CD8-positive, alpha-beta memory T cell (primary cell): Measurements from ENCODE around the gene FAM110A. TPM values are rescaled to one million over a fixed set of nuclear protein-coding genes. Genes with fewer than 3 reads are reported as not detected.
"Not testable (repeated sequence)": the region's sequence is repeated elsewhere in the genome, so short reads cannot be mapped to it uniquely, and the experiment has no call there.

Experiments used
- CTCF ChIA-PET: fragments of 350-600 bp; sonication (Branson Sonifier 250); formaldehyde crosslinking; loops from one replicate; lab custom pipeline; 2021; ENCODE audit warnings: antibody characterized with exemption; lab: Charles Lee
- POLR2A ChIA-PET: fragments of 350-600 bp; sonication (Branson Sonifier 250); formaldehyde crosslinking; loops from one replicate; lab custom pipeline; 2021; ENCODE audit warnings: antibody characterized with exemption; lab: Charles Lee
- DNase-seq, 5 donors: peaks; one replicate each; pipeline versions ENCODE4 v3.0.0 to v3.0.0-alpha.2; 2020 to 2022; ENCODE audit warnings: mixed read lengths in 1 of 5
- H3K27ac ChIP-seq: one replicate; pipeline ENCODE4 v1.7.0; 2013; ENCODE audit warnings: low read depth, mild to moderate bottlenecking, low read length, moderate library complexity
- H3K27me3 ChIP-seq: 2 replicates; pipeline ENCODE4 v1.7.0; 2013; ENCODE audit warnings: low read length, mild to moderate bottlenecking; ENCODE audit not compliant: insufficient read depth, poor library complexity, severe bottlenecking
- H3K36me3 ChIP-seq: 2 replicates; pipeline ENCODE4 v1.7.0; 2013; ENCODE audit warnings: mild to moderate bottlenecking, low read length, moderate library complexity; ENCODE audit not compliant: insufficient read depth
- H3K4me1 ChIP-seq: 2 replicates; pipeline ENCODE4 v1.7.0; 2013; ENCODE audit warnings: mild to moderate bottlenecking, low read length, moderate library complexity; ENCODE audit not compliant: insufficient read depth
- H3K4me3 ChIP-seq: 2 replicates; pipeline ENCODE4 v1.7.0; 2013; ENCODE audit warnings: mild to moderate bottlenecking, low read length
- H3K9me3 ChIP-seq: 2 replicates; pipeline ENCODE4 v1.7.0; 2013; ENCODE audit warnings: mild to moderate bottlenecking, low read length
- H3K27ac Mint-ChIP-seq, 8 donors: one replicate each; pipeline ENCODE4 v1.8.0; 2020 to 2021; ENCODE audit warnings: mixed read lengths in 8 of 8, mild to moderate bottlenecking in 6 of 8, inconsistent platforms in 3 of 8, moderate library complexity in 3 of 8
- H3K27me3 Mint-ChIP-seq, 2 donors: one replicate each; pipeline ENCODE4 v1.8.0; 2020 to 2021; ENCODE audit warnings: mixed read lengths in 2 of 2, mild to moderate bottlenecking in 1 of 2, moderate library complexity in 1 of 2
- H3K36me3 Mint-ChIP-seq, 3 donors: one replicate each; pipeline ENCODE4 v1.8.0; 2020 to 2021; ENCODE audit warnings: mixed read lengths in 3 of 3, inconsistent platforms in 1 of 3, mild to moderate bottlenecking in 1 of 3
- H3K4me1 Mint-ChIP-seq, 3 donors: one replicate each; pipeline ENCODE4 v1.8.0; 2020 to 2021; ENCODE audit warnings: mixed read lengths in 3 of 3, inconsistent platforms in 1 of 3, mild to moderate bottlenecking in 1 of 3
- H3K4me3 Mint-ChIP-seq, 7 donors: one replicate each; pipeline ENCODE4 v1.8.0; 2020 to 2021; ENCODE audit warnings: mixed read lengths in 7 of 7, mild to moderate bottlenecking in 6 of 7, moderate library complexity in 4 of 7, inconsistent platforms in 2 of 7
- H3K9me3 Mint-ChIP-seq, 5 donors: one replicate each; pipeline ENCODE4 v1.8.0; 2020 to 2022; ENCODE audit warnings: mixed read lengths in 5 of 5, mild to moderate bottlenecking in 3 of 5, moderate library complexity in 2 of 5, inconsistent platforms in 1 of 5
- polyA plus RNA-seq: library from polyadenylated mRNA; unstranded; fragments of 300-500 nt; fragmentation: Illumina TruSeq; gene quantifications from one replicate; pipeline ENCODE4 v1.2.3, GENCODE V29; 2021
- total RNA-seq, 2 experiments: library from RNA; stranded (reverse); gene quantifications; one replicate each; pipeline ENCODE4 v1.2.3, GENCODE V29; 2021

Gene FAM110A
- total and polyA plus RNA-seq, 3 experiments from 2014 or later, result 13.3 to 15.0 (median 14.9) TPM

DNA sequence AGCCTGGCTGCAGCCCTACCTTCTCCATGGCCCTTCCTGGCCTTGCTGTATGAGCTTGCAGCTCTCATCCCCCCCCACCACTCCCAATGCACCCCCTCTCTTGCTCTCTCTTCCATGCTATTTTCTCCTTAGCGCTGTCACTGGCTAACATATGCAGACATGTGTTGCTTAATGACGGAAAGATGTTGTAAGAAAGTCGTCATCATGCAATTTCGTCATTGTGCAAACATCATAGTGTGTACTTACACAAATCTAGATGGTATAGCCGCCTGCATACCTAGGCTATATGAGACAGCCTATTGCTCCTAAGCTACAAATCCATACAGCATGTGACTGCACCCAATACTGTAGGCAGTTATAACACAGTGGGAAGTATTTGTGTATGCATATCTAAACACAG lies 55.6 kb downstream of the FAM110A start:
- H3K4me1 ChIP-seq, result no peaks in the 10 kb centered on the region
- no peaks in the 10 kb centered on the region for H3K9me3 ChIP-seq
- no peak for DNase-seq
- no peaks in the 10 kb centered on the region for H3K36me3 ChIP-seq
- Mint-ChIP-seq H3K4me3 (no peak overlapping the region), H3K9me3 (peaks cover 0 to 2% (median 0%) of the 10 kb centered on the region in 5 donors), H3K4me1 (peaks cover 0 to 3% (median 0%) of the 10 kb centered on the region in 3 donors), H3K27me3 (peaks cover 7 to 19% of the 10 kb centered on the region in 2 donors), H3K36me3 (no peaks in the 10 kb centered on the region), H3K27ac (no peak overlapping the region)
- no peak overlapping the region for H3K4me3 ChIP-seq
- no peaks in the 10 kb centered on the region for H3K27me3 ChIP-seq
- POLR2A ChIA-PET, result no interaction called here
- CTCF ChIA-PET, result interaction anchor here (1.1 kb wide), 1 partner anchor 67 kb away, joined by 3 read pairs; no protein-coding TSS in a partner anchor
- no peak overlapping the region for H3K27ac ChIP-seq

DNA sequence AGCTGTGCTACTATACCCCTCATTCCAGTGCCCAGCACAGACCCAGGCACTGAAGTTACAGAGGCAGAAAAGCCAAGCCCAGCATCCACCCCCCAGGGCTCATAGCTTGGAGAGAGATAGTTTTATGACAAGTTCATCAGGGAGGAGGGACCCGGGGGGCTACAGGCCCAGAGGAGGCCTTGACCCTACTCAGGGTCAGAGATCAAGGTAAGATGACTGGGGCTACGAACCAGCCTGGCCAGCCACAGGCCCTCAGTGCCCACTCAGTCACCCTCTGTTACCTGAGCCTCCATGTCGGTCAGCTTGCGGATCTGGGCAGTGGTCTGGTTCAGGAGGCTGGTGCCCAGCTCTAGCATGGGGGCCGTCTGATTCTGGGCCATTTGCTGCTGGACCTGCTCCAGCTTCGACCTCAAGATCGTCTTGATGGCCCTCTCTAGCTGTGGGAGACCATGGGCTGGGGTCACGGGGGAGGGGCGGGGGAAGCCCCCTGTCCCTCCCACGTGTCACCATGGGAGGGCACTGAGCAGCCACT lies 56.5 kb downstream of the FAM110A start:
- Histone ChIP-seq H3K9me3 (no peaks in the 10 kb centered on the region), H3K27ac (no peak overlapping the region), H3K4me1 (no peaks in the 10 kb centered on the region), H3K27me3 (no peaks in the 10 kb centered on the region), H3K36me3 (no peaks in the 10 kb centered on the region), H3K4me3 (no peak overlapping the region)
- H3K4me3 Mint-ChIP-seq, result no peak overlapping the region
- H3K27me3 Mint-ChIP-seq, result peaks cover 7 to 15% of the 10 kb centered on the region in 2 donors
- ChIA-PET POLR2A (no interaction called here), CTCF (interaction anchor here (1.1 kb wide), 1 partner anchor 66 kb away, joined by 3 read pairs; no protein-coding TSS in a partner anchor)
- no peaks in the 10 kb centered on the region for H3K36me3 Mint-ChIP-seq
- peak in 1 of 5 donors; percentile 23 for DNase-seq
- H3K9me3 Mint-ChIP-seq, result peaks cover 0 to 2% (median 0%) of the 10 kb centered on the region in 5 donors
- H3K27ac Mint-ChIP-seq, result peak overlapping the region in 1 of 8 donors; percentile 42
- peaks cover 0 to 3% (median 0%) of the 10 kb centered on the region in 3 donors for H3K4me1 Mint-ChIP-seq

DNA sequence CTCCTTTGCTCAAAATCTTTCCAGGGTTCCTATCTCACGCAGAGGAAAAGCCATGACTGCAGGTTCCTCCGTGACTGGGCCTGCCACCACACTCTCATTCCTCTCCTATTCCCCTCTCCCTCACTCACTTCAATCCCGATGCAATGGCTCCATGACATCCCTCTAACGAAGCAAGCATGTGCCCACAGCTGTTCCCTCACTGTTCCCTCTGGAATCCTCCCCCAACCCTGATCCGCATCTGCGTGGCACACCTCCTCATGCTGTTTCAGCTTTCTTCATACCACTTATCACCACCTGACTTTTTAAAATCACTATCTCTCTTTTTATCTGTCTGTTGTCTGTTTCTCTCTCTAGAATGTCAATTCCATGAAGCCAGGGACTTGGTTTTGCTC lies 57.1 kb downstream of the FAM110A start:
- Mint-ChIP-seq H3K27me3 (peaks cover 7 to 18% of the 10 kb centered on the region in 2 donors), H3K36me3 (no peaks in the 10 kb centered on the region), H3K4me1 (no peaks in the 10 kb centered on the region), H3K9me3 (peaks cover 0 to 2% (median 0%) of the 10 kb centered on the region in 5 donors), H3K4me3 (no peak overlapping the region), H3K27ac (no peak overlapping the region)
- no peak for DNase-seq
- CTCF ChIA-PET, result no interaction called here
- no peaks in the 10 kb centered on the region for H3K9me3 ChIP-seq
- H3K27me3 ChIP-seq, result no peaks in the 10 kb centered on the region
- H3K27ac ChIP-seq, result no peak overlapping the region
- no peaks in the 10 kb centered on the region for H3K4me1 ChIP-seq
- H3K36me3 ChIP-seq, result no peaks in the 10 kb centered on the region
- H3K4me3 ChIP-seq, result no peak overlapping the region
- POLR2A ChIA-PET, result no interaction called here

DNA sequence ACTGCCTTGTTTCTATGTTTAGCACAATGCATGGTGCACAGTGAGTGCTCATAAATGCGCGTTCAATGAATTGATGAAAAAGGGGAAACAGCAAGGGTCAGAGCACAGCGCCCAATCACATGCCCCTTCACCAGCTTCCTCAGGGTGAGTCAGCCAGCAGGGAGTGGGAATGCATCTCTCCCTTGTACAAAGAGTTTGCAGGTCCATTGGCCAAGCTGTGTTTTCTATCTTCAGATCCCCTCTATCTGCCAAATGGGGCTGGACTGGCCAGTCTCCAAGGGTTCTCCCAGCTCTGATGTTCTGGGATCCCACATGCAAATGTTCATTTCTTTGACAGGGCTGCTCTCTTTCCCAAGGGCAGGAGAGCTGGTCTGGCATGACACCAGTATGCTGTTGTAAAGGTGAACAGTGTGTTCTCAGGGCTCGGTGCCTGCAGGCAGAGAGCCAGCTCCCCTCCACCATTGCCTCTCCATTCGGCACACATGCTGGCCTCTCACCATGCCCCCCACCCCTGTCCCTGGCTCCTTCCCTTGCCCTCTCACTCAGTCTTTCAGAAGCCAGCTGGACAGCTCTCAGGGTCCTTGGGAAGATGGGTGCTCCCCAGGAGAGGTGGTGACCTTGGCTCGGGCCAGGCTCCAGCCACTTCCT lies 57.7 kb downstream of the FAM110A start:
- H3K36me3 Mint-ChIP-seq, result peaks cover 0 to 2% (median 2%) of the 10 kb centered on the region in 3 donors
- Histone ChIP-seq H3K36me3 (no peaks in the 10 kb centered on the region), H3K4me1 (no peaks in the 10 kb centered on the region), H3K27me3 (no peaks in the 10 kb centered on the region), H3K4me3 (no peak overlapping the region), H3K9me3 (no peaks in the 10 kb centered on the region), H3K27ac (no peak overlapping the region)
- H3K9me3 Mint-ChIP-seq, result peaks cover 0 to 2% (median 0%) of the 10 kb centered on the region in 5 donors
- peak in 1 of 5 donors; percentile 17 for DNase-seq
- peaks cover 7 to 22% of the 10 kb centered on the region in 2 donors for H3K27me3 Mint-ChIP-seq
- CTCF ChIA-PET, result no interaction called here
- POLR2A ChIA-PET, result no interaction called here
- H3K4me3 Mint-ChIP-seq, result no peak overlapping the region
- no peak overlapping the region for H3K27ac Mint-ChIP-seq
- H3K4me1 Mint-ChIP-seq, result no peaks in the 10 kb centered on the region

DNA sequence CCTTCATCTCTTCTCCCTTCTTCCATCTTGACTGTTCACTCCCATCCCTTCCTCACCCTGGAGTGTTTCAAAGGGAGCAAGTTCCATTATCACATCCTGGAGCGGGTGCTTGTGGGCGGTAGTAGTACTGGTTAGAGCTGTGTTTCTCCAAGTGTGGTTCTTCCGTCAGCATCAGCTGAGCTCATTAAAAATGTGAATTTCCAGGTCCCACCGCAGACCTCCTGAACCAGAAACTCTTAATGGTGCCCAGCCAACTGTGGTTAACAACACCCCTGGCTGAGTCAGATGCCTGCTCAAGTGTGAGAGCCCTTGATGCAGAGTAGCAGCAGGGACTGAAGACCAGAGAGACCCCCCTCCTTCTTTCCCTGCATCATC lies 58.2 kb downstream of the FAM110A start:
- no peaks in the 10 kb centered on the region for H3K4me1 Mint-ChIP-seq
- peaks cover 7 to 24% of the 10 kb centered on the region in 2 donors for H3K27me3 Mint-ChIP-seq
- peaks cover 0 to 4% (median 2%) of the 10 kb centered on the region in 3 donors for H3K36me3 Mint-ChIP-seq
- DNase-seq, result peak in 1 of 5 donors; percentile 1
- no peaks in the 10 kb centered on the region for H3K36me3 ChIP-seq
- H3K4me1 ChIP-seq, result no peaks in the 10 kb centered on the region
- H3K27me3 ChIP-seq, result no peaks in the 10 kb centered on the region
- H3K27ac ChIP-seq, result no peak overlapping the region
- no peak overlapping the region for H3K4me3 ChIP-seq
- no peak overlapping the region for H3K27ac Mint-ChIP-seq
- H3K9me3 ChIP-seq, result no peaks in the 10 kb centered on the region
- ChIA-PET POLR2A (no interaction called here), CTCF (no interaction called here)
- H3K4me3 Mint-ChIP-seq, result no peak overlapping the region
- peaks cover 0 to 2% (median 0%) of the 10 kb centered on the region in 5 donors for H3K9me3 Mint-ChIP-seq

DNA sequence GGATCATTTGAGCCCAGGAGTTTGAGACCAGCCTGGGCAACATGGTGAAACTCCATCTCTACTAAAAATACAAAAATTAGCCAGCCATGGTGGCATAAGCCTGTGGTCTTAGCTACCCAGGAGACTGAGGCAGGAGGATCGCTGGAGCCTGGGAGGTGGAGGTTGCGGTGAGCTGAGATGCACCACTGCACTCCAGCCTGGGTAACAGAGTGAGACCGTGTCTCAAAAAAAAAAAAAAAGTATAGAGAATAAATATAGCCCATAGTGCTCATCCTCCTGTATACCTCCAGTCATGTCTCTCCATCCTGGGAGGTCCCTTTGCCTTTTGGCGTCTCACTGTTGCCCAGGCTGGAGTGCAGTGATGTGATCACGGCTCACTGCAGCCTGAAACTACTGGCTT lies 58.9 kb downstream of the FAM110A start:
- H3K4me1 Mint-ChIP-seq, H3K27me3 ChIP-seq, DNase-seq, H3K9me3 Mint-ChIP-seq, H3K9me3 ChIP-seq, H3K4me3 ChIP-seq, H3K36me3 Mint-ChIP-seq, CTCF ChIA-PET, H3K27ac ChIP-seq, H3K4me3 Mint-ChIP-seq, H3K27ac Mint-ChIP-seq, H3K36me3 ChIP-seq, POLR2A ChIA-PET, H3K4me1 ChIP-seq: not testable (repeated sequence)
- H3K27me3 Mint-ChIP-seq, result peaks cover 7 to 30% of the 10 kb centered on the region in 2 donors

Other genes starting within 250 kb of the FAM110A start
- gene TCF15, start 223.4 kb upstream of the FAM110A start, total RNA-seq, result not detected
- gene TCF15, start 223.4 kb upstream of the FAM110A start, polyA plus RNA-seq, result not detected
- 10 to 100 TPM; 25.9 to 26.3 TPM for gene SRXN1, start 180.5 kb upstream of the FAM110A start, total RNA-seq
- gene SRXN1, start 180.5 kb upstream of the FAM110A start, polyA plus RNA-seq, result 20.3 TPM
- gene SCRT2, start 157.9 kb upstream of the FAM110A start, total RNA-seq, result not detected
- not detected for gene SCRT2, start 157.9 kb upstream of the FAM110A start, polyA plus RNA-seq
- not detected for gene SLC52A3, start 65.2 kb upstream of the FAM110A start, total RNA-seq
- not detected for gene SLC52A3, start 65.2 kb upstream of the FAM110A start, polyA plus RNA-seq
- gene ANGPT4, start 82.6 kb downstream of the FAM110A start, total RNA-seq, result not detected
- not detected for gene ANGPT4, start 82.6 kb downstream of the FAM110A start, polyA plus RNA-seq
- gene RSPO4, start 168.6 kb downstream of the FAM110A start, total RNA-seq, result not detected
- not detected for gene RSPO4, start 168.6 kb downstream of the FAM110A start, polyA plus RNA-seq